Smooth muscle cell (in vitro differentiated cells): ENCODE data around the gene CCDC187. TPM values are rescaled to one million over a fixed set of nuclear protein-coding genes. Genes with fewer than 3 reads are reported as not detected.

ENCODE experiments used
- DNase-seq: peaks from one replicate; lab custom pipeline; 2025; ENCODE audit not compliant: unreplicated experiment; lab: John Stamatoyannopoulos, UW
- H2AFZ ChIP-seq: fragments of 200-600 bp; sonication (generic); 2 replicates; pipeline ENCODE4 v1.6.0; 2016; ENCODE audit warnings: antibody characterized with exemption, low read depth, mild to moderate bottlenecking
- H3F3A ChIP-seq: fragments of 200-600 bp; sonication (generic); 2 replicates; pipeline ENCODE4 v1.6.0; 2017; ENCODE audit warnings: antibody characterized with exemption, low read depth
- H3K27ac ChIP-seq: fragments of 200-600 bp; sonication (generic); 2 replicates; pipeline ENCODE4 v1.5.1; 2016; ENCODE audit warnings: low read depth, mild to moderate bottlenecking
- H3K27me3 ChIP-seq: fragments of 200-600 bp; sonication (generic); 2 replicates; pipeline ENCODE4 v1.6.1; 2016; ENCODE audit warnings: low read depth, mild to moderate bottlenecking
- H3K36me3 ChIP-seq: fragments of 200-600 bp; sonication (generic); 2 replicates; pipeline ENCODE4 v1.5.1; 2016; ENCODE audit warnings: low read depth
- H3K4me1 ChIP-seq: fragments of 200-600 bp; sonication (generic); 2 replicates; pipeline ENCODE4 v1.5.1; 2016; ENCODE audit warnings: low read depth
- H3K4me2 ChIP-seq: fragments of 200-600 bp; sonication (generic); 2 replicates; pipeline ENCODE4 v1.6.0; 2016; ENCODE audit warnings: mild to moderate bottlenecking
- H3K4me3 ChIP-seq: fragments of 200-600 bp; sonication (generic); 2 replicates; pipeline ENCODE4 v1.5.1; 2016; ENCODE audit warnings: mild to moderate bottlenecking
- H3K79me2 ChIP-seq: fragments of 200-600 bp; sonication (generic); 2 replicates; pipeline ENCODE4 v1.6.0; 2016; ENCODE audit warnings: low read depth, mild to moderate bottlenecking
- H3K9ac ChIP-seq: fragments of 200-600 bp; sonication (generic); 2 replicates; pipeline ENCODE4 v1.6.0; 2016; ENCODE audit warnings: low read depth
- H3K9me3 ChIP-seq: fragments of 200-600 bp; sonication (generic); replicated peaks from 2 replicates; pipeline ENCODE4 v1.5.1; 2016; ENCODE audit warnings: low read depth
- H4K20me1 ChIP-seq: fragments of 200-600 bp; sonication (generic); 2 replicates; pipeline ENCODE4 v1.6.0; 2016; ENCODE audit warnings: low read depth
- WGBS: methylation state at CpG from one replicate; pipeline ENCODE4 v1.1.7; 2016; ENCODE audit warnings: low lambda C conversion rate; 5-methylcytosine and 5-hydroxymethylcytosine counted together
- polyA plus RNA-seq: library from polyadenylated mRNA; unstranded; fragments of >200 nt; fragmentation: Nextera tagmentation; extraction: Ambion mirVana; gene quantifications from 2 replicates; pipeline ENCODE4 v1.2.1, GENCODE V29; 2016
- total RNA-seq: library from RNA; depleted of rRNA; stranded (reverse); fragments of >200 nt; gene quantifications from 2 replicates; pipeline ENCODE4 v1.2.3, GENCODE V29; 2014
- TF ChIP-seq, protein P1 (sequence below): fragments of 200-600 bp; sonication (generic); IDR thresholded peaks from 2 replicates; pipeline ENCODE4 v1.5.1; 2017; ENCODE audit warnings: borderline replicate concordance, mild to moderate bottlenecking, antibody characterized with exemption; ENCODE audit not compliant: insufficient read depth, poor library complexity, severe bottlenecking

The CCDC187 gene
- total and polyA plus RNA-seq, 2 experiments from 2014 or later = 0.10 TPM; not detected in 1

GRCh38 chr9:136326061-136326760 is 22.3 kb upstream of the CCDC187 start:
- peak overlapping the region; percentile 49 for H3K9ac ChIP-seq
- 29% methylated on average over 28 of the region's 28 CpGs for WGBS
- H3K4me1 ChIP-seq = peaks cover 27% of the 10 kb centered on the region
- peaks cover 6% of the 10 kb centered on the region for H3F3A ChIP-seq
- H3K79me2 ChIP-seq = peaks cover 35% of the 10 kb centered on the region
- H3K27me3 ChIP-seq = no peaks in the 10 kb centered on the region
- peaks cover 33% of the 10 kb centered on the region for H4K20me1 ChIP-seq
- no peak overlapping the region for H2AFZ ChIP-seq
- H3K4me2 ChIP-seq = peak overlapping the region; percentile 96
- H3K27ac ChIP-seq = peak overlapping the region; percentile 80
- TF ChIP-seq, protein P1, sequence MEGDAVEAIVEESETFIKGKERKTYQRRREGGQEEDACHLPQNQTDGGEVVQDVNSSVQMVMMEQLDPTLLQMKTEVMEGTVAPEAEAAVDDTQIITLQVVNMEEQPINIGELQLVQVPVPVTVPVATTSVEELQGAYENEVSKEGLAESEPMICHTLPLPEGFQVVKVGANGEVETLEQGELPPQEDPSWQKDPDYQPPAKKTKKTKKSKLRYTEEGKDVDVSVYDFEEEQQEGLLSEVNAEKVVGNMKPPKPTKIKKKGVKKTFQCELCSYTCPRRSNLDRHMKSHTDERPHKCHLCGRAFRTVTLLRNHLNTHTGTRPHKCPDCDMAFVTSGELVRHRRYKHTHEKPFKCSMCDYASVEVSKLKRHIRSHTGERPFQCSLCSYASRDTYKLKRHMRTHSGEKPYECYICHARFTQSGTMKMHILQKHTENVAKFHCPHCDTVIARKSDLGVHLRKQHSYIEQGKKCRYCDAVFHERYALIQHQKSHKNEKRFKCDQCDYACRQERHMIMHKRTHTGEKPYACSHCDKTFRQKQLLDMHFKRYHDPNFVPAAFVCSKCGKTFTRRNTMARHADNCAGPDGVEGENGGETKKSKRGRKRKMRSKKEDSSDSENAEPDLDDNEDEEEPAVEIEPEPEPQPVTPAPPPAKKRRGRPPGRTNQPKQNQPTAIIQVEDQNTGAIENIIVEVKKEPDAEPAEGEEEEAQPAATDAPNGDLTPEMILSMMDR = no peak
- peak overlapping the region; percentile 60 for H3K4me3 ChIP-seq
- no peaks in the 10 kb centered on the region for H3K9me3 ChIP-seq
- no peaks in the 10 kb centered on the region for H3K36me3 ChIP-seq
- DNase-seq = no peak

- Histone ChIP-seq H3K4me1 (peaks cover 27% of the 10 kb centered on the region), H3K4me2 (no peak overlapping the region), H3K79me2 (peaks cover 26% of the 10 kb centered on the region), H2AFZ (no peak overlapping the region), H3K36me3 (no peaks in the 10 kb centered on the region), H3K9ac (no peak overlapping the region), H4K20me1 (peaks cover 25% of the 10 kb centered on the region), H3K9me3 (no peaks in the 10 kb centered on the region), H3K4me3 (no peak overlapping the region), H3F3A (peaks cover 6% of the 10 kb centered on the region), H3K27me3 (no peaks in the 10 kb centered on the region), H3K27ac (no peak overlapping the region)
- no peak for DNase-seq
- WGBS = 97% methylated on average over 13 of the region's 13 CpGs
- TF ChIP-seq, protein P1 = no peak
Observed at GRCh38 chr9:136325358-136325757, 21.5 kb upstream of the CCDC187 start.

DNA sequence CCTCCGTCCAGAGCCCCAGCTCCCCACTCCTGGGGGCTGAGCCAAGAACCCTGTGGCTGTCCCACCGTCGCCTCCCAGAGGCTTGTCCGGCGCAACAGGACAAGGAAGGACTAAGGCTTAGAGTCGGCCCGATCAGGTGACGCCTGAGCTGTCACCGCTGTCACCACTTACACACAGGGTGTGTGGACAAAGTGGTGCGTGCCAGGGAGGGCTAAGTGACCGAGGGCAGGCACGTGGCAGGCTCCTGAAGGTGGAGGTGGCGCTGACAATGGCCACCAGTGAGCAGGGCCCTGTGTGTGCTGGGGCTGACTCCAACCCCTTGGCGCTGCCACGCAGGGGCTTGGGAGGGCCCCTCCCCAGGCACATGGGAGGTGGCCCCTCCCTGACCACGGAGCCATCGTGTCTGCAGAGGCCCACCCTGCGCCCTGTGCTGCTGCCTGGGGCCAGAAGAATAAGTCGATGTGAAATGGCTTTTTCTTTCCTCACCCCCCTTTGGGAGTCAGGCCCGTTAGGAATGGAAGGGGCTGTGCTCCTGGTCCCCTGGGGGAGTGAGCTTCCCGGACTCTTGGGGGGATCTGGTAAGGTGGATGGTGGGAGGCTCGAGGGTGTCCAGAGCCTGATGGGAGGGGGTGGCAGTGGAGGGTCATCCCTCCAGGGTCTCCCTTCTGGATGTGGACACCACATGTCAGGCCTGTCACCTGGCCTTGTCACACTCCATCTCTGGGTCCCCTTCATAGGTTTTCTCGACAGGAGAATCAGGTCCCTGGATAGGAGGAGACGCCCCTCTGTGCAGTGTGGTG is 20.8 kb upstream of the CCDC187 start:
- Histone ChIP-seq H2AFZ (no peak overlapping the region), H3K79me2 (peaks cover 20% of the 10 kb centered on the region), H3K9ac (no peak overlapping the region), H3K9me3 (no peaks in the 10 kb centered on the region), H3F3A (peaks cover 6% of the 10 kb centered on the region), H3K36me3 (no peaks in the 10 kb centered on the region), H3K4me2 (no peak overlapping the region), H3K4me1 (peaks cover 27% of the 10 kb centered on the region), H3K27ac (no peak overlapping the region), H3K4me3 (no peak overlapping the region), H4K20me1 (peaks cover 18% of the 10 kb centered on the region), H3K27me3 (no peaks in the 10 kb centered on the region)
- no peak for DNase-seq
- TF ChIP-seq, protein P1 = no peak
- WGBS = 83% methylated on average over 24 of the region's 24 CpGs
